Hematopoietic multipotent progenitor cell treated with erythropoietin and hydrocortisone succinate and interleukin-3 and kit ligand, for 8 days (in vitro differentiated cells): ENCODE measurements around the gene AIG1.
"Not testable (repeated sequence)": the region's sequence is repeated elsewhere in the genome, so short reads cannot be mapped to it uniquely, and the experiment has no call there.

Experiments used
- DNase-seq: peaks from one replicate; pipeline ENCODE4 v3.0.0-alpha.2; 2015

Gene AIG1

GRCh38 chr6:143128681-143129015, 68.0 kb downstream of the AIG1 start:
- no peak for DNase-seq

- DNase-seq: no peak
These were observed 70.2 kb downstream of the AIG1 start for GRCh38 chr6:143130928-143131327.

DNA sequence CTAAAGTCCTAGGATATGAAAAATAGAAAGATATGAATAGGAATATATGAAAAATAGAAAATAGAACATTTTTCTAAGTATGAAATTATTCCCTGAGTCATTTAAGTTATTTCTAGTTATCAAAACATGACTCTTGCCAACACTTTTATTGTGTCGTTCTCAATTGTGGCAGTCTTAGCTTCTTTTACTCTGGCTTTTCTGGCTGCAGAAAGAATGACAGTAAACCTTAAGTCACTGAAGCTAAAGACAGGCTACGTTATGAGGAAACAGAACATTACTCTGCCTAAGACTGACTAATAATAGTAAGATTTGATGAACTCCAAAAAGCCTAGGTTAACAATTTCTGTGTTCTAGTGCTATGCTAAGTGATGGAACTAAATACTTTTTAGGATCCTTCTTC, 74.6 kb downstream of the AIG1 start:
- DNase-seq: no peak

DNA sequence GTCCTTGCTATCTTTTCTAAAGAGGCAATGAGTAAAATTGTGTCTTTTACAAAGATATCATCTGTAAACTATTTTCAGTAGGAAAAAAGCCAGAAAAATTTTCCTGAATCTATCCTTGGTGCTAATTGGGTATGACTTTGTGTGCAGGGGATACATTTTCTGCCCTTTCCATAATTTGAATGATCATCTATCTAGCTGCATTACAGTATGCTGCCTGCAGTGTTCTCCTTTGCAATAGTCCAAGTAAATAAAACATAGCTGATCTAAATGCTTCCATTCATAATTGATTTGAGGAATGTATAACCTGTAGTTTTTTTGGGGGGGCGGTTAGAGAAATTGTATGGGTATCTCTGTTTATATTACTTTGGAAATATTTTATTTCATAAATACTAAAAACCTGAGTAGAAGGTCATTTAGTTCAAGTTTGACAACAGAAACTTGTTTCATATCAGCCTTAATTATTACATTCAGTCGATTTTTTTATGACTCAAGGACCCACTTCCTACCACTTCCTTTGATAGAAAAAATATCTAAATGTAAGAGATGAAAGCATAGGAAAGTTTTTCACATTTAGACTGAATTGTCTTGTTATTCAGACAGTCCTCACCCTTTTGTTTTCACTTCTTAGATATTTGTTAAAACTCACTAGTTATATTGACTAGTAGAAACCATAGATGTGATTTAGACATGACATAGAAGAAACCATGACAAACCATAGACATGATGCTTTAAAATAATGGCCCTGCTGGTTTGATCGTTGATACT, 75.3 kb downstream of the AIG1 start:
- DNase-seq: no peak

DNA sequence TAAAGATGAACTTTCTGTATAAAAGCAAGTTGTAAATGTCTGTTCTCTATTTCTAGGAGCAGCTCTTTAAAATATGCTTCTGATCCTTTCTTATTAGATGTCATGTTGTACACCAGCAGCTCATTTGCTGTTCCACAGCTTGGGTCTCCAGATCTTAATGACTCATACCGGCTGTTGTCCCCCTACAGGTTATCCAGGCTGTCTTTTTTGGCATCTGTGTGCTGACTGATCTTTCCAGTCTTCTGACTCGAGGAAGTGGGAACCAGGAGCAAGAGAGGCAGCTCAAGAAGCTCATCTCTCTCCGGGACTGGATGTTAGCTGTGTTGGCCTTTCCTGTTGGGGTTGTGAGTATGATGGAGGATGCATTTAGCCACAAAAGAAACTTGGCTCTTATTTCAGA, 76.0 kb downstream of the AIG1 start:
- DNase-seq: no peak

DNA sequence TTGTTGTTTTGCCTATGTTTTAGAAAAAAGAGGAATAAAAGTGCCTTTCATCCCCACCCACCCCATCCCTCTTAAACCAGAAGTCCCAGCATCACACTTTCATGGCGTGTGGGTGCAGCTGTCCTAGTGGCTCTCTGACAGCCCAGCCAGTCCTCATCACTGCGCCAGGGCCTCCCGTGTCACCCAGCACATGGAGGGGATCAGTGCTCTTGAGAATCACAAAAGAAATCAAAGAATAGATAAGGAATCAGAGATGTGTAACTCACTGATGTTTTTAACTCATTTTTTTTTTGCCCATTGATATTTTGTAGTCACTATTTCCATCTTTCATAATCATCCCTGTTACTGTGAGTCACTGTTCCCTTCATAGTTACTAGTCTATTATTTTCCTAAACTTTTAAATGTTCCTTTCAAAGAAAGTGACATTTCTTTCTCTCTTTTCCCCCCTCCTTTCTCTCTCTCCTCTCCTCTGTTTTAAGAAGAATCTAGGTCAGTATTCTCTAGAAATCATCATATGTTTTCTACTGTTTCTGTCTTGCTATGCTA, 78.6 kb downstream of the AIG1 start:
- DNase-seq: no peak

- not testable (repeated sequence) for DNase-seq
These were observed 79.2 kb downstream of the AIG1 start for GRCh38 chr6:143139884-143140283.

- no peak for DNase-seq
These were observed 80.1 kb downstream of the AIG1 start for GRCh38 chr6:143140767-143141166.

- DNase-seq: no peak
These were observed 80.8 kb downstream of the AIG1 start for GRCh38 chr6:143141442-143141841.

DNA sequence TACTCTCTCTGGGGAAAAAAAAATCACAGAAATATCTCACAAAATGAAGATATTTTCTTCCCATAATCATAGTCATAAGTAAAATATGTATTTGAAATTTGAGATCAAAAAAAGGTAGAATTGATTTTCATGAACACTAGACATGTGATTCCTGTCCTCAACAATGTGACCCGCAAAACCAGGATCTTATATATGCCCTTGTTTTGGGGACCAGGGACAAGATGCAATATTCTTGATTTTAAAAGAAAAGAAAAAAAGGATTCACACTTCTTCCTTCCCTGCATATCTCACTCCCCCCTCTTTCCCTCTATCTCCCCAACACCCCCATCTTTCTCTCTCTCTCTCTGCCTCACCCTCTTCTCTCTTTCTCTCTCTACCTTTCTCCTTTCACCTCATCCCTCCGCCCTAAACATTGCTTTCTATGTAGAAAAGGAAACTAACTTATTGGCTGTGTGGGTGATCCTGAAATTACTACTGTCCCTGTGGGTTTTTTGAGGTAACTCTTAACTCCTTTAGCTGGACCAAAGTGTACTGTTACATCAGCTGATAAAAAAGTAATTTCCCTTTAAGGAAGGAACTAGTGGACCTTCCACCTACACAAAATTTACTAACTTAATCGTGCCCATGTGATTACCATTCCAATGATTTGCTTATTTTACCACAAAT, 85.6 kb downstream of the AIG1 start:
- DNase-seq: no peak

GRCh38 chr6:143149771-143150170, 89.1 kb downstream of the AIG1 start:
- DNase-seq: no peak

GRCh38 chr6:143150281-143150680, 89.6 kb downstream of the AIG1 start:
- DNase-seq: no peak

GRCh38 chr6:143151381-143151780, 90.7 kb downstream of the AIG1 start:
- no peak for DNase-seq

- no peak for DNase-seq
These were observed 95.0 kb downstream of the AIG1 start for GRCh38 chr6:143155681-143156080.

GRCh38 chr6:143157131-143157530, 96.4 kb downstream of the AIG1 start:
- DNase-seq: no peak

DNA sequence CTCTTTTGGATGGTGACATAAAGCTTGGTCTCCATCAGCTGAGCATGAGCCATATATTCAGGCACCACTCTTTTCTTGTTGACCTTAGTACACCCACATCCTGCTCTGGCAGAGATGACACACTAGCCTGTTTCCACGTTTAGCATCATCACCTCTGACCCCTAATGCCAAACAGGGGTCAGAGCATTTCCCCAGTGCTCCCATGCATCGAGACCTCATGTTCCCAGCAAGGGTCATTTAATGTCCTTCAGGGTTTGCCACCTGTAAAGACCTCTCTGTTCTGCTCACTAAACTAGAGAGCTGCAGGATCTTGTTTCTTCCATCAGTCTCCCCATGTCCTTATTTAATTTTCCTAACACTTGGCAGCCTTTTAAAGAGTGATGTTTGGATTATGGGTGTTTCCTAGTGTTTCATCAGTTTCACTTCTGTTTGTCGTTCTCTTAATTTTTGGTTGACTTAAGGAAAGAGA, 97.5 kb downstream of the AIG1 start:
- no peak for DNase-seq

GRCh38 chr6:143159001-143159400, 98.3 kb downstream of the AIG1 start:
- no peak for DNase-seq

DNA sequence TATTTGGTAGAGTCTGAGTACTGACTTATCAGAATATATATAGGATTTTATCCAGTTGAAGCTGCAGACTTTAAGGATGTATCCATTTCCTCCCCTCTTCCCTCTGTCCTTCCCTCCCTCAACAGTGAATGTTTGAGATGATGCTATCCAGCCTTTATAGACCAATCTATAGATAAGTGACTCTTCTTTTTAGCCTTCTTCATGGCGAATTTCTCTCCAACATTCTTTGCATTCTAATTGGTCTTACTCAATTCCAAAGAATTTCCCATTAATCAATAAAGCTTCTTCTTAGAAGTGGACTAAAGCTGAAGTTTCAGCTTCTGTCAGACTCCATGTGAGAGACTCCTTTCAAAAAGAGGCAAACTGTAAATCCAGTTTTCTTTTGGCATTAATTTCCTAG, 99.3 kb downstream of the AIG1 start:
- DNase-seq: no peak

DNA sequence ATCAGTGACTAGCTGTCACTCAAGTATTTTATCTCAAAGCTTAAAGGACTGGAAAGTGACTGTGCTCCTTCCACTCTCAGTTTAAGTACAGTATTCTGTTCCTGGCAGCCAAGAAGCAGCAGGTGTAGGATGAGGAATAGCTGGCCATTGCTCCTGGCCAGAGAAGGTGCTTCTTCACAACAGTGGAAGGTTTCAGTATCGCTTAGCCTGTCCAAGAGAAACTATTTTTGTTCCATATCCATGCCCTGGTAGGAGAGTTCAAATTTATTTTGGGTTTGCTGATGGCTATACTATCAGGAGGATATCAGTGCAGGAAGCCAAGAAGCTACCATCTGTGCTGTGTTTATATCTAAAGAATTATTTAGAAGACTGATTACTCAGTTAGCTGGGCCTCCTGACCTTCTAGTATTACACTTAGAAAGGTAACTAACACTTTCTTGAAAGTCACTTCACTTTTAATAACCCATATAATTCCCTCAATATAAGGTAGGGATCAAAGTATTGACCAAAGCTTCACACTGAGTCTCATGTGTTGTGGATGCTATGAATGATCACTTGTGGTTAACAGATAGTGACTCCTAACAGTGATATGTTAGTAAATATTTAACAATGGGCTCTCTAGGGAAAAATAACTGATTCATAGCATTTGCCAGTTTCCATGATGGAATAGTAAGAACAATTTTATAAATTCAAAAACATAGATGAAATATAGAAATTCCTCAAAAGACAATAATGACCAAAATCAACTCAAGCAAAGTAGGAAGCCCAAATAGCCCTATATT, 99.9 kb downstream of the AIG1 start:
- DNase-seq: no peak

DNA sequence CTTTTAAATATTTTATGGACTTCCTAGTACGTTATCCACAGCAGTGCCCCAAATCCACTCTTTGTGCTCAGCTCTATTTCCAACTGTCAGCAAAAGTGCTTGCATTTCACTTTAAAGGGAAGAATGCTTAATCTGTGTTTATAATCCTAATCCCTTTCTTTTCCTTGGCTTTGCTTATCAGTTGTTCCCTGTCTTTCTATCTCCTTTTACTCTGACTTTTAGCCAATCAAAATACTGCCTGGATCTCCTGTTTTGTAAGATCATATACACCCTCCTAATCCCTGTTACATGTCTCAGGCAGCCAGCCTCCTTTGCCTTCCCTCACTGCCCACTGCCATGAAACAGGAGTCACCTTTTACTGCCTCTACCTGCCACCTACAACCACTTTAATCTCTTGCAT, 102.9 kb downstream of the AIG1 start:
- DNase-seq: no peak

- peak; percentile 58 for DNase-seq
These were observed 103.9 kb downstream of the AIG1 start for GRCh38 chr6:143164565-143165105.

DNA sequence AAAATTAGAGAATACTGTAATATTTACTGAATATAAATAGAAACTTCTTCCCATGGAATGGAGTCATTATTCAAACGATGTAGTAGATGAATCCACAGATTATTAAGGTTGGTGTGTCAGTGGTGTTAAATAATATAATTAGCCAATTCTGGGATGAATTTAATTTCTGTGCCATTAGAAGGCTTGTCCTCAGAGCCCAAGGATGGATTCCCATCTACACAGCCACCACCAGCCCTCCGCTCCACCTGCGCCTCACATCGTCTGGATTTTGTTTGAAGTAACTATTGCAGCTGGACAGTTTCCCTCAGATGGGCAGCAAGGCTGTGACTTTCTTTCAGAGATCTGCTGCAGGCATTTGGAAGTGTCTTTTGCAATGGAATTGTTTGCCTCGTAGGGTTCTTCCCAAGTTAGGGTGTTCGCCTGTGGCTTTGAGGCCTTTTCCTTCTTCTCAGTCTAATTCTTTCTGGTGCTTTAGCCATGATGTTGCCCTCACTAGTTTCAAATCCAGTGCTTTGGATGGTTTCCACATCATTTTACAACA, 104.7 kb downstream of the AIG1 start:
- DNase-seq: no peak

GRCh38 chr6:143166247-143166695, 105.6 kb downstream of the AIG1 start:
- DNase-seq: no peak
